Measurements from ENCODE around the gene SLC25A3. TPM values are rescaled to one million over a fixed set of nuclear protein-coding genes. Genes with fewer than 3 reads are reported as not detected.

The SLC25A3 gene
- total RNA-seq, 1 donor from 2014 or later: 441 TPM

DNA sequence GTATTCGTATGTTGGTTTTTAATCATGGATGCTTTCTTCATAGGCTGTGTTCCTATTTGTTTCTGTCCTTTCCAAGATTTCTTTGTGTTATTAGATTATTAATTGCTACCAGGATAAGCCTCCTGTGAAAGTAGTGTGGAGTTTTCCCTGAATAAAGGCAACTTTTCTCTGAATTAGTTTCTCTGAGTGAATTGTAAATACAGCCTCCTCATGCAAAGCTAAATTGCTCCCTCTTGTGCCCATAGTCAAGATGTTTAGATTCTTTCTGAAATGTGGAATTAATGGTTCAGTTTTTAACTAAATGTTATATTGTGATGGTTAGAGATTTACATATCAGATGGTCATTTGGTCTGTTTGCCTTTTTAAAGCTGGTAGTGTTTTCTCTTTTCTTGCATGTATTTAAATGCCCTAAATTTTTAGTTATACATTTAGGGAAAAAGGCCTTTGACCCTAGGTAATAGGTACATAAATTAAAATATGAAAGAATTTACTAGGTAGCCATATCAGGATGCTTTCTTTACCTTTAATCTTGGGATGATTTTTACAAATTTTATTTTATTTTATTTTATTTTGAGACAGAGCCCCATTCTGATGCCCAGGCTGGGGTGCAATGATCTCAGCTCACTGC is 60.5 kb downstream of the SLC25A3 start:
- intact Hi-C loops (cut with micrococcal nuclease): loop anchor here (1.0 kb wide), 4 partner anchors 9 to 230 kb away; partner anchors contain the start of gene APAF1

Other genes with a start within 250 kb of the SLC25A3 start
- 356 and 364 TPM in 2 replicates for gene TMPO, start 78.1 kb upstream of the SLC25A3 start, total RNA-seq
- 23.6 and 24.2 TPM in 2 replicates for gene IKBIP, start 51.1 kb downstream of the SLC25A3 start, total RNA-seq
- gene APAF1, start 51.6 kb downstream of the SLC25A3 start, total RNA-seq: 25.6 and 33.0 TPM in 2 replicates

Measured in T-helper 2 cell treated with Interferon-gamma antibody and Interleukin-4, amounts not matched to agents 100 ng/mL and 5 ng/mL, for 36 hours (primary cell).